ENCODE results near the gene TOMM20.

Gene TOMM20

GRCh38 chr1:235067396-235068157 is 61.1 kb downstream of the TOMM20 start:
- DNase-seq, result peak; percentile 33

DNA sequence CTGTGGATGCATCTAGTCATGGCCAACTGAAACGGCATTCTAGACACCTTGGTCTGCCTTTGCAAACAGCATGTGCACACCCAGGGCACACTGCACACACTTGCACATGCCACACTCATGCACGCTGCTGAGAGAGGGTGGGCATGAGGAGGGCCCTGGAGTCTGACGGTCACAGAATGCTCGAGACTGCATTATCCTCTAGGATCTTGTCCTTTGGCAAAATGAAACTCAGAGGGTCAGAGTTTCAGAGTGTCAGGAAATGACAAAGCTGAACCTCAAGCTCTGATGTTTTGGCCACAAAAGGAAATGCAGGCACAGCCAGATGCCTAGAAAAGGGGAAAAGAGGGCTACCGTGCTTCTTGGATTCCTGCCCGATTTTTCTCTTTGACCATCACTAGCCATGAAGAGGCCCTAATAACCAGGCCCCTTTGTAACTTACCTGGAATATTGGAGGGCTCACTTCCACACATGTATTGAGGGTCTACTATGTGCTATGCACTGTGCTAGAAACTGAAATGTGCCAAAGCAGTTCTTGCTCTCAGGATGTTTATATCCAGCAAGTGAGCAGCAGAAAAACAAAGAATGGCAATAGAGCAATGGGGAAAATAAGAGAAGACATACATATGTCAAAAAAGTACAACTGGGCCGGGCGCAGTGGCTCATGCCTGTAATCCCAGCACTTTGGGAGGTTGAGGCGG is 65.4 kb downstream of the TOMM20 start:
- DNase-seq, result no peak

GRCh38 chr1:235060607-235061470 is 67.8 kb downstream of the TOMM20 start:
- DNase-seq, result peak; percentile 52

All from right kidney (tissue), 1 donor.